ENCODE results near the gene LDLRAD4.
A peak's percentile ranks its signal among the peaks of the same experiment; 100 is the strongest.

Gene LDLRAD4

GRCh38 chr18:13496691-13497281 is 278.2 kb downstream of the LDLRAD4 start:
- ATAC-seq: no peak
- TF ChIP-seq POU6F1 (CRISPR knock-in tag; IDR thresholded peaks at IDR 0.05; ENCODE audit: borderline replicate concordance, low read depth): no peak
- no peak for TF ChIP-seq ZC3H10 (CRISPR knock-in tag; IDR thresholded peaks at IDR 0.05)
- TF ChIP-seq ZFP3 (CRISPR knock-in tag; IDR thresholded peaks at IDR 0.05): no peak
- TF ChIP-seq CSRNP3 (CRISPR knock-in tag; IDR thresholded peaks at IDR 0.05): no peak
- no peak for TF ChIP-seq OSR1 (CRISPR knock-in tag; IDR thresholded peaks at IDR 0.05)
- no peak for TF ChIP-seq GLIS3 (CRISPR knock-in tag; IDR thresholded peaks at IDR 0.05)

GRCh38 chr18:13499803-13500202 is 281.2 kb downstream of the LDLRAD4 start:
- ATAC-seq: no peak
- TF ChIP-seq SNAI2 (CRISPR knock-in tag; IDR thresholded peaks at IDR 0.05) (no peak), PATZ1 (CRISPR knock-in tag; IDR thresholded peaks at IDR 0.05; ENCODE audit: borderline replicate concordance) (no peak), TCF4 (CRISPR knock-in tag; IDR thresholded peaks at IDR 0.05; ENCODE audit: borderline replicate concordance) (no peak), ZNF8 (CRISPR knock-in tag; IDR thresholded peaks at IDR 0.05) (no peak), ZNF565 (CRISPR knock-in tag; conservative IDR thresholded peaks at IDR 0.05; ENCODE audit: low read depth) (no peak), POU6F1 (CRISPR knock-in tag; IDR thresholded peaks at IDR 0.05; ENCODE audit: borderline replicate concordance, low read depth) (no peak)

GRCh38 chr18:13500227-13500865 is 281.8 kb downstream of the LDLRAD4 start:
- ATAC-seq: peak; percentile 83

More at GRCh38 chr18:13500227-13500865, 281.8 kb downstream of the LDLRAD4 start:
- no peak for TF ChIP-seq ZC3H10 (CRISPR knock-in tag; IDR thresholded peaks at IDR 0.05)
- TF ChIP-seq ZNF70 (CRISPR knock-in tag; IDR thresholded peaks at IDR 0.05): no peak
- TF ChIP-seq CSRNP3 (CRISPR knock-in tag; IDR thresholded peaks at IDR 0.05): no peak
- no peak for TF ChIP-seq PPARA (CRISPR knock-in tag; IDR thresholded peaks at IDR 0.05; ENCODE audit: borderline replicate concordance)
- TF ChIP-seq CREB5 (CRISPR knock-in tag; IDR thresholded peaks at IDR 0.05; ENCODE audit: low read depth): no peak
- no peak for TF ChIP-seq PATZ1 (CRISPR knock-in tag; IDR thresholded peaks at IDR 0.05; ENCODE audit: borderline replicate concordance)
- TF ChIP-seq ZFP30 (CRISPR knock-in tag; IDR thresholded peaks at IDR 0.05): no peak
- no peak for TF ChIP-seq TOX (CRISPR knock-in tag; IDR thresholded peaks at IDR 0.05; ENCODE audit: borderline replicate concordance)
- TF ChIP-seq ESRRG (CRISPR knock-in tag; IDR thresholded peaks at IDR 0.05): no peak
- no peak for TF ChIP-seq ZNF565 (CRISPR knock-in tag; conservative IDR thresholded peaks at IDR 0.05; ENCODE audit: low read depth)
- no peak for TF ChIP-seq BACH2 (CRISPR knock-in tag; IDR thresholded peaks at IDR 0.05; ENCODE audit: borderline replicate concordance)
- TF ChIP-seq ARNTL (CRISPR knock-in tag; IDR thresholded peaks at IDR 0.05; ENCODE audit: borderline replicate concordance, low read depth): no peak
- TF ChIP-seq POU6F1 (CRISPR knock-in tag; IDR thresholded peaks at IDR 0.05; ENCODE audit: borderline replicate concordance, low read depth): no peak

All from SK-N-SH treated with all-trans-retinoic acid at 6 μM for 48 hours (cell line).